OCI-LY1 (cell line): ENCODE data around the gene RCN1.

ENCODE experiments used
- H2AFZ ChIP-seq: fragments of 200-600 bp; sonication (generic), shearing (Covaris generic); 2 replicates; pipeline ENCODE4 v1.6.0; 2014; ENCODE audit warnings: antibody characterized with exemption, mild to moderate bottlenecking, low read length
- H3F3A ChIP-seq: fragments of 200-600 bp; sonication (generic), shearing (Covaris generic); 2 replicates; pipeline ENCODE4 v1.6.0; 2014; ENCODE audit warnings: mild to moderate bottlenecking, antibody characterized with exemption, low read length, moderate library complexity; ENCODE audit not compliant: insufficient read depth
- H3K27ac ChIP-seq: fragments of 200-600 bp; sonication (generic); 2 replicates; pipeline ENCODE4 v1.5.1; 2014; ENCODE audit warnings: low read length, mixed run types, mild to moderate bottlenecking, low read depth; ENCODE audit not compliant: poor library complexity, severe bottlenecking
- H3K27me3 ChIP-seq: fragments of 200-600 bp; sonication (generic); 2 replicates; pipeline ENCODE4 v1.6.0; 2014; ENCODE audit warnings: antibody characterized with exemption, mild to moderate bottlenecking, low read length, moderate library complexity; ENCODE audit not compliant: insufficient read depth
- H3K36me3 ChIP-seq: fragments of 200-600 bp; sonication (generic); 2 replicates; pipeline ENCODE4 v1.6.1; 2014; ENCODE audit warnings: mild to moderate bottlenecking, antibody characterized with exemption, low read length, moderate library complexity, mixed read lengths; ENCODE audit not compliant: insufficient read depth
- H3K4me1 ChIP-seq: fragments of 200-600 bp; sonication (generic); 2 replicates; pipeline ENCODE4 v1.5.1; 2014; ENCODE audit warnings: mild to moderate bottlenecking, low read length, moderate library complexity; ENCODE audit not compliant: insufficient read depth, severe bottlenecking
- H3K4me2 ChIP-seq: fragments of 200-600 bp; sonication (generic), shearing (Covaris generic); 2 replicates; pipeline ENCODE4 v1.6.1; 2014; ENCODE audit warnings: low read length
- H3K4me3 ChIP-seq: fragments of 200-600 bp; sonication (generic); 2 replicates; pipeline ENCODE4 v1.5.1; 2014; ENCODE audit warnings: low read length, low read depth, mild to moderate bottlenecking, mixed read lengths; ENCODE audit not compliant: poor library complexity, severe bottlenecking
- H3K79me2 ChIP-seq: fragments of 200-600 bp; shearing (Covaris generic); 2 replicates; pipeline ENCODE4 v1.6.1; 2016; ENCODE audit warnings: mixed run types, low read length, mixed read lengths; ENCODE audit not compliant: insufficient read depth
- H3K9ac ChIP-seq: fragments of 200-600 bp; sonication (generic), shearing (Covaris generic); 2 replicates; pipeline ENCODE4 v1.6.1; 2014; ENCODE audit warnings: mild to moderate bottlenecking, low read length, mixed read lengths
- H3K9me2 ChIP-seq: fragments of 200-600 bp; sonication (generic), shearing (Covaris generic); 2 replicates; pipeline ENCODE4 v1.6.1; 2014; ENCODE audit warnings: low read depth, mild to moderate bottlenecking, low read length, mixed read lengths
- H3K9me3 ChIP-seq: fragments of 200-600 bp; shearing (Covaris generic); 2 replicates; pipeline ENCODE4 v1.6.1; 2014; ENCODE audit warnings: low read length, mixed read lengths
- H4K20me1 ChIP-seq: fragments of 200-600 bp; sonication (generic), shearing (Covaris generic); 2 replicates; pipeline ENCODE4 v1.6.0; 2016; ENCODE audit warnings: mild to moderate bottlenecking, low read length; ENCODE audit not compliant: insufficient read depth
- CTCF ChIP-seq: fragments of 200-600 bp; sonication (generic), shearing (Covaris generic); IDR thresholded peaks from 2 replicates; pipeline ENCODE4 v1.5.1; 2017; ENCODE audit warnings: mild to moderate bottlenecking, antibody characterized with exemption, low read length, moderate library complexity, mixed read lengths
- EZH2 ChIP-seq: fragments of 200-600 bp; sonication (generic), shearing (Covaris generic); IDR thresholded peaks from 2 replicates; pipeline ENCODE4 v1.8.0; 2017; ENCODE audit warnings: borderline replicate concordance, mixed run types, mild to moderate bottlenecking, antibody characterized with exemption, low read length, moderate library complexity, mixed read lengths

The RCN1 gene

GRCh38 chr11:32113200-32113919, 22.5 kb downstream of the RCN1 start:
- H3K4me2 ChIP-seq = no peak overlapping the region
- H3F3A ChIP-seq = no peaks in the 10 kb centered on the region
- H4K20me1 ChIP-seq = no peaks in the 10 kb centered on the region
- H3K27ac ChIP-seq = no peak overlapping the region
- H2AFZ ChIP-seq = no peak overlapping the region
- H3K27me3 ChIP-seq = no peaks in the 10 kb centered on the region
- H3K9ac ChIP-seq = no peak overlapping the region
- TF ChIP-seq EZH2 = no peak
- no peak for TF ChIP-seq CTCF
- H3K79me2 ChIP-seq = no peaks in the 10 kb centered on the region
- no peaks in the 10 kb centered on the region for H3K9me2 ChIP-seq
- no peaks in the 10 kb centered on the region for H3K36me3 ChIP-seq
- no peaks in the 10 kb centered on the region for H3K4me1 ChIP-seq
- no peaks in the 10 kb centered on the region for H3K9me3 ChIP-seq
- H3K4me3 ChIP-seq = no peak overlapping the region

GRCh38 chr11:32113920-32114203, 23.0 kb downstream of the RCN1 start:
- Histone ChIP-seq H3K27me3 (no peaks in the 10 kb centered on the region), H3K9me3 (no peaks in the 10 kb centered on the region), H3K4me3 (no peak overlapping the region), H3K9me2 (no peaks in the 10 kb centered on the region), H3K27ac (no peak overlapping the region), H4K20me1 (no peaks in the 10 kb centered on the region), H3K4me2 (no peak overlapping the region), H3F3A (no peaks in the 10 kb centered on the region), H3K4me1 (no peaks in the 10 kb centered on the region), H3K36me3 (no peaks in the 10 kb centered on the region), H2AFZ (no peak overlapping the region), H3K79me2 (no peaks in the 10 kb centered on the region), H3K9ac (no peak overlapping the region)
- no peak for TF ChIP-seq EZH2
- TF ChIP-seq CTCF = no peak

GRCh38 chr11:32115446-32115845, 24.6 kb downstream of the RCN1 start:
- no peak overlapping the region for H3K4me2 ChIP-seq
- H3F3A ChIP-seq = no peaks in the 10 kb centered on the region
- H2AFZ ChIP-seq = no peak overlapping the region
- no peak overlapping the region for H3K27ac ChIP-seq
- H3K36me3 ChIP-seq = no peaks in the 10 kb centered on the region
- H4K20me1 ChIP-seq = no peaks in the 10 kb centered on the region
- H3K4me1 ChIP-seq = no peaks in the 10 kb centered on the region
- no peak overlapping the region for H3K9ac ChIP-seq
- no peaks in the 10 kb centered on the region for H3K9me2 ChIP-seq
- no peaks in the 10 kb centered on the region for H3K9me3 ChIP-seq
- TF ChIP-seq CTCF (no peak), EZH2 (no peak)
- no peaks in the 10 kb centered on the region for H3K27me3 ChIP-seq
- H3K4me3 ChIP-seq = no peak overlapping the region
- H3K79me2 ChIP-seq = no peaks in the 10 kb centered on the region
